ENCODE measurements around the gene SLC7A4.

SLC7A4 gene

GRCh38 chr22:21038405-21038804 lies 6.0 kb upstream of the SLC7A4 start:
- no peak for DNase-seq

- no peak for DNase-seq
Measured at GRCh38 chr22:21034989-21035388, 2.6 kb upstream of the SLC7A4 start.

GRCh38 chr22:21033895-21034294 lies 1.5 kb upstream of the SLC7A4 start:
- DNase-seq, result no peak

GRCh38 chr22:21032868-21033688 lies 717 bp upstream of the SLC7A4 start:
- DNase-seq, result no peak

- no peak for DNase-seq
Measured at GRCh38 chr22:21031545-21032036, 770 bp downstream of the SLC7A4 start.

GRCh38 chr22:21030621-21031544 lies 1.5 kb downstream of the SLC7A4 start:
- no peak for DNase-seq

- no peak for DNase-seq
Measured at GRCh38 chr22:21030032-21030431, 2.3 kb downstream of the SLC7A4 start.

- no peak for DNase-seq
Measured at GRCh38 chr22:21029486-21030025, 2.8 kb downstream of the SLC7A4 start.

- DNase-seq, result no peak
Measured at GRCh38 chr22:21028277-21029251, 3.8 kb downstream of the SLC7A4 start.

GRCh38 chr22:21026783-21027692 lies 5.3 kb downstream of the SLC7A4 start:
- DNase-seq, result no peak

- no peak for DNase-seq
Measured at GRCh38 chr22:21025763-21026755, 6.3 kb downstream of the SLC7A4 start.

- DNase-seq, result no peak
Measured at GRCh38 chr22:21025266-21025665, 7.1 kb downstream of the SLC7A4 start.

- no peak for DNase-seq
Measured at GRCh38 chr22:21022955-21023614, 9.3 kb downstream of the SLC7A4 start.

- no peak for DNase-seq
Measured at GRCh38 chr22:21022507-21022906, 9.9 kb downstream of the SLC7A4 start.

GRCh38 chr22:21020802-21021429 lies 11.4 kb downstream of the SLC7A4 start:
- no peak for DNase-seq

- DNase-seq, result no peak
Measured at GRCh38 chr22:21018314-21018713, 14.0 kb downstream of the SLC7A4 start.

- no peak for DNase-seq
Measured at GRCh38 chr22:21016644-21017420, 15.5 kb downstream of the SLC7A4 start.

GRCh38 chr22:21015466-21016006 lies 16.8 kb downstream of the SLC7A4 start:
- no peak for DNase-seq
